Measurements from ENCODE around the gene CD79A.

CD79A gene

GRCh38 chr19:41920882-41921576 lies 44.0 kb downstream of the CD79A start:
- DNase-seq = no peak

DNA sequence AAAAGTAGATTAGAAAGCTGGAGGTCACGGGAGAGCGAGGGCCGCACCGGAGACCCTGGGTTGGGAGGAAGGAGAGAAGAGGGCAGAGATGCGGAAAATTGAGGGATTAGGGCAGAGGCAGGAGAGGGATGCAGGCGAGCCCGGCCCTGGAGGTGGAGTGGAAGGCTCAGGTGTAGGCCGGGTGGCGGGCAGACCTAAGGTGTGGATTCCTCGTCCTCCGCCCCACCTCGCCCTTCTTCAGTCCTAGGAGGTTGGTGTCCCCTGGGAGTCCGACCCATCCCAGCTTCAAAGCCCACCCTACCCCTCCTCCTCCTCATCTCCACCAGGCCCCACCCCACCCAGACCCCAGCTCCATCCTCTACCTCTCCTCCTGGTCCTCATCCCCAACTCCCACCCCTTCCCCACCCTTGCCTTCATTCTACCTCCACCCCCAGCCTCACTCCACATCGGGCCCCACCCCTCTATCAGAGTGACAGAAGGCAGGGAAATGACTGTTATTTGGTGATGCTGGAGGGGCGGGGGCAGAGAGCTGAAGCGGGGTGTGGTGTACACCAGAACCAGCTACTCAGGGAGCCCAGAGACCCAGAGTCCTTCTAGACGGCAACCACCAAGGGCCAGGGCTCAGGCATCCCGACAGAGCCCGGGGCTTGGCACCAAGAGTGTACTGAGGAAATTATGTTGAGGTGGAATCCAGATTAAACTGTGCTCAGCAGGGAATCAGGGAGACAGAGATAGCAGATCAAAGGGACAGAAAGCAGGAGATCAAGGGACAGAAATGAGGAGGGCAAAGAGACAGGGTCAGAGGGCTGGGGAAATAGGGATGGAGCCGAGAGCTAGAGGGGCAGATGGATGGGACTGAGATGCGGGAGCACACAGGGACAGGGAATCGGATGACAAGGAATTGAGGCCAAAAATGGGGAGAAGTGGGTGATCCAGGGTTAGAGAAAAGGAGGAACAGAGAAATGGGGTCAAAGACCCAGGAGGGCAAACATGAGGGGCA lies 44.8 kb downstream of the CD79A start:
- no peak for DNase-seq

DNA sequence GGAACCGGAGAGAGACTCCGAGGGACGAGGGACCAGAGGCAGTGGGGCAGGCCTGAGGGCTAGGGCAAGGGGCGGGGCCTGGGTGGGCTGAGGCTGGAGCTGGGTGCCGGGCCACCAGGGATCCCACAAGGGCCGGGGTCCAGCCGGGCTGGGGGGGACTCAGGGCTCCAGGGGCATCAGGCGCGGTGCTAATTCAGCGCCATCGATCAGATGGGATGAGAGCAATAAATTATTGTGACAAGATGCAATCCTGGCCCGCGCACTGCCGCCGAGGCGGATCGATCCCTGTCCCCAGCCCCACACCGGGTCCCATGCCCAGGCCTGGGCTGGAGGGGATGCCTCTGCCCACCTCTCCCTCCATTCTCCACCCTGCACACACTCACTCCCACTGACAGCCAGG lies 45.5 kb downstream of the CD79A start:
- no peak for DNase-seq

GRCh38 chr19:41923045-41923788 lies 46.1 kb downstream of the CD79A start:
- no peak for DNase-seq

DNA sequence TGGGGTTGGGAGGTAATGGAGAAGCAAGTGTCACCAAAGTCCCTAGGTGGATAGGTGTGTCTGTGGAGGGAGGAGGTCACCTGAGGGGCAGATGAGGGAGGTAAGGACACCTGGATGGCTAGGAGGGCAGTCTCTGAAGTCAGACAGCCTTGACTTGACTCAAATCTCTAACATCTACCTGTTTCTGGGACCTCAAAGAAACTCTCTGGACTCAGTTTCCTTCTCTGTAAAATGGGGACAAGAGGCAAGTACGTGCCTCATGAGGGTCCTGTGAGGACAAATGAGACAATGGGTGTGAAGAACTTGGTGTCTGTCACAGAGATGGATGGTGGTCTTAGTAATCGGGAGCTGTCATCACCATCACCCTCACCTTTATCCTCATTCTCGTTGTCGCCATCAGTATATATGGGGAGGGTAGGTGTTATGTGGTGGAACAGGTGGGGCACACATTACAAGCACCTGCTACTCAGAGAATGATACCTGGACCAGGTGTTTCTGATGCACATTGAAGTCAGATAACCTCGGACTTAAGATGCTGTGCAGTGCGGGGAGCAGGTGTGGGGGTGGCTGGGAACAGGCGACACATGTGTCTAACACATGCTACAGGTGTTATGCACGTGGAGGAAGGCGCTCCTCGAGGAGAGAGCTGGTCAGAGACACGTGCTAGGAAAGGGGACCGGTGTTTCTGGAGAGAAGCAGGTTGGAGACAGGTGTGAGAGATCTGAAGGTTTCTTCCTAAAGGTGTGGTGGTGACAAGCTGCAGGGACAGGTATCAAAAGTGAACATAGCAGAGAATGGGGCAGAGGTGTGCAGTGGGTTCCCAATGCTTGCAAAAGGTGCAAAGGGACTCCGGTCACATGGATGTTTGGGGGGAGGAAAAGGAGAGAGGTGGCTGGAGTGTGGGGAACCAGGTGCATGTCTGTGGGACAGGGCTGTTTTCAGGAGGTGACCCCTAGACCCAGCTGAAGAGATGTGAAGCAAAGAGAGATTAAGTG lies 47.4 kb downstream of the CD79A start:
- no peak for DNase-seq

GRCh38 chr19:41925208-41926003 lies 48.3 kb downstream of the CD79A start:
- DNase-seq = no peak

- DNase-seq = no peak
These were observed 49.1 kb downstream of the CD79A start for GRCh38 chr19:41926028-41926762.

DNA sequence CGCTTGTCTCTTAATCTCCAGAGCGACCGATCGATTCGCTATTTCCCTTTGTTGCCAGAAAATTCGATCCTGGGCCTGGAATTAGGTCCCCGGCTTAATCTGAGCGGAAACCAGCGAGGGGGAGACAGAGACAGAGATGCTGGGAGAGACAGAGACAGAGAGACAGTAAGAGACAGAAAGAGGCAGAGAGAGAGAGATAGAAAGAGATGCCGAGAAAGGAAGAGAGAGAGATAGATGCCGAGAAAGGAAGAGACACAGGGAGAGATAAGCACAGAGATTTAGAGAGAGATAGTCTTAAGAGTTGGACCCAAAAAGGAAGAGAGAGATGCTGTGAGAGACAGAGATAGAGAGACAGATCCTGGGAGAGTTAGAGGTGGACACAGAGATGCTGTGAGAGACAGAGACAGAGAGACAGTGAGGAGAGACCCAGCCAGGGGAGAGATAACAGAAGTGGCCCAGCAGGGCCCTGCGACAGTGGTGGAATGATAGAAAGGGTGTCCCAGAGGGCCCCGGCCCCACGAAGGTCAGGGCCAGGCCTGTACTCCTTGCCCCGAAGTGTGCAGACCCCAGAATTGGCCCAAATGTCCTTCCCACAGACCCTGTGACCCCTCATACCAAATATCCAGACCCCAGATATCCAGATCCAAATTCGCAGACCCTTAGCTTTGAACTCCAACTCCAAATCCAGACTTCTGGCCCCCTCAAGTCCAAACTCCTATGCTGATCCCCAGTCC lies 49.9 kb downstream of the CD79A start:
- DNase-seq = no peak

GRCh38 chr19:41927497-41928192 lies 50.6 kb downstream of the CD79A start:
- no peak for DNase-seq

- no peak for DNase-seq
These were observed 51.2 kb downstream of the CD79A start, which contains the start of gene ERFL for GRCh38 chr19:41928221-41928683. ERFL (minus strand) TSS chr19:41928449; CDS start chr19:41912919, 15,530 bp downstream.

GRCh38 chr19:41928754-41929535 lies 51.9 kb downstream of the CD79A start:
- DNase-seq = no peak

DNA sequence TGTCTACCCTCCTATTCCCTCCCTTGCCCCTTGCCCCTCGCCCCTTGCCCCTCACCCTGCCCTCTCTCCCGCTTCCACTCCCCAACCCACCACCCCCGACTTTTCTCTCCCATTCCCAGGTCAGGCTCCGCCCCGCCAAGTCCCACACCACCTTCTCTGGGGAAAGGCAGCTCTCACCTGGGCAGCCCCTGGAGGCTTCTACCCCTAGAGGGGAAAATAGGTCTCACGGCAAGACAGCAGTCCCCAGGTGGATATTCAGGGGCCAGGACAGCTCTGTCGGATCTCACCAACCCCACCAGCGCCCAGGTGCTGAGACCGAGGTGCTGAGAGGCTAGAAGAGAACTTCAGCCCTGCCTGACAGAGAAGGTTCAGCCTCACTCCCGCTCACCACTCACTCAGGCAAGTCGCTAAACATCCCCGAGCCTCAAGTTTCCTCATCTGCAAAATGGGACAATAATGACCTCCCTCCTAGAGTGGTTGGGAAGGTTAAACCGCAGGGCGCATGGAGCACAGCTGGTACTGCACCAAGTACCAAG lies 52.5 kb downstream of the CD79A start:
- DNase-seq = no peak

GRCh38 chr19:41930322-41930722 lies 53.2 kb downstream of the CD79A start:
- no peak for DNase-seq
